AML-193 (cell line): ENCODE results near the gene EXOC6.
"Not testable (repeated sequence)": the region's sequence is repeated elsewhere in the genome, so short reads cannot be mapped to it uniquely, and the experiment has no call there.

Source experiments
- DNase-seq, 2 experiments: peaks; one replicate each; lab custom pipeline; 2025; lab: John Stamatoyannopoulos, UW

EXOC6 gene

DNA sequence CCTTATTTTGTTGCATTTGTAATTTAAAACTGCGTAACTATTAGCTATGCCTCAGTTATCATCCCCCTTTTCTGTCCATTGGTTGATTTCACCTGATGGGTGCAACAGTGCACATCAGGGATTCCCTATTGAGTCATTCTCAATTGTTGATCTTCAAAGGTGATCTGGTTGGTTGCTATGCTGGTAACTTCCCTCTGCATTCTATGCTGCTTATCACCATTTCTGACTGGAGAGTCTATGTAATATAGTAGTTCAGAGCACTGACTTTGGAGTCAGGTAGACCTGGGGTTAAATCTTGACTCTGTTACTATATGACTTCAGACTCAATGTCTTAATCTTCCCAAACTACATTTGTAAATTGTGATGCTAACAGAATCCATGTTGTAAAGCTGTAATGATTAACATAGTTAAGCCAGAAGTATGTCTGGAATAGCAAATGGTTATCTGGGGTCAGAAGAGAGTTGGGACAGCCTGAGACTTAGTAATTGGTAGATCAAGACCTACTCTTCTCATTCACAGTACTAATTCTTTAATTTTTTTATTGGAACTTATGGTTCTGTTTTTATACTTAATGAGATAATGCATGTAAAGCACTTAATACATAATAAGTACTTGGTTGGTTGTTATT, 38.1 kb downstream of the EXOC6 start:
- no peak for DNase-seq

DNA sequence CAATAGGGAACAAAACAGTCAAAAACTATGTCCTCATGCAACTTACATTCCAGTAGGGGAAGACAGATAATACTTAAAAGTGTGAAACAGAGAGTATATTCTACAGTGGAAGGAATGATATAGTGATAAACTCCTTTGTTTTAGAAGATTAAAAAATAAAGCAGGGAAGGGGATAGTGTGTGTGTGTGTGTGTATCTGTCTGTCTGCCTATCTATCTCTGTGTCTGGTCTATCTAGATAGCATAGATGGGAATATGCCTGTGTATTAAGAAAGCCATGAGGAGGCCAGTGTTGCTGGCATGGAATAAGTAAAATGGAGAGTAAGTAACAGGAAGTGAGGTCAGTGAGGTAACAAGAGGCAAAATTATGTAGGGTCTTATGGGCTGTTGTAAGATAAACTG, 42.2 kb downstream of the EXOC6 start:
- no peak for DNase-seq

DNA sequence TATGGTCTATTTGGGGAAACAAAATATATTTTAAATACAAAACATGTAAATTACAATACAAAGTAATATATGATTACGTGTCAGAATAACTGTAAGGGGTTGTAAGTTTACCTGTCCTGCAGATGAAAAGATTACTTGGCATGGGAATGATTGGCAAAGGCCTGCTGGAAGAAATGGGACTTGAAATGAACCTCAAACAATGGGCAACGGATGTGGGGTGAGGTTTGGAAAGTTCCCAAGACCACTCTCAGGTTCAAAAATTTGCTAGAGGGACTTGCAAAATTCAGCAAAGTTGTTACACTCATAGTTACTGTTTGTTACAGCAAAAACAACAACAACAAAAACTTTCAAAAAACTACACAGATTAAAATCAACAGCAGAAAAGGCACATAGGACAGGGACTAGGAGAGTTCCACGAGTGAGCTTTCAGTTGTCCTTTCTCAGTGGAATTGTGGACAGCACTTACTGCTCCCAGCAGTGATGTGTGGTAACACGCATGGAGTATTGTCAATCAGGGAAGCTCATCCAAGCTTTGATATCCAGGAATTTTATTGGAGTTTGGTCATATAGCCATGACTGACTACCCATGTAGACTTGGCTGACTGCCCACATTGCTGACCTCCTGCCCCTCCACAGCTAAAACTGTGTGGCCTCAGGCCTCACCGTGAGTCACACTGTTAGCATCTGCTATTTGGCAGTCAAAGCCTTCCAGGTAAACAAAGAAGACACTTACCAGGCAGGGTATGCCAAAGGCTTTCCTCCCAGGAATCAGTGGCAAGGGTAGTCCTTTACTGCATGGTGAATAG, 43.8 kb downstream of the EXOC6 start:
- no peak for DNase-seq

DNA sequence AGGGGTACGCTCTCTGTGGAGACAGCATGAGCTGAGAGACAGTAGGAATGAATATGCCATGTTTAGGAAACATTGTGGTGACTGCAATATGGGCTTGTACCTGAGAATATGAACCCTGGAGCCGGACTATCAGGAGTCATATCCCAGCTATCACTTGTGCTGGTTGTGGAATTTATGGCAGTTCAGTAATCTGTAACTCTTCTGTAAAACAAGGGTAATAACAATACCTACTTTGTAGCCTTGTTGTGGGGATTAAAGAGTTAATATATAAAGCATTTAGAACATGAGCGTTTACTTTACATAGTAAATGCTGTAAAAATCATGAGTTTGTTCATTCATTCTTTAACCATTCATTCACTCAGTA, 44.4 kb downstream of the EXOC6 start:
- no peak for DNase-seq

DNA sequence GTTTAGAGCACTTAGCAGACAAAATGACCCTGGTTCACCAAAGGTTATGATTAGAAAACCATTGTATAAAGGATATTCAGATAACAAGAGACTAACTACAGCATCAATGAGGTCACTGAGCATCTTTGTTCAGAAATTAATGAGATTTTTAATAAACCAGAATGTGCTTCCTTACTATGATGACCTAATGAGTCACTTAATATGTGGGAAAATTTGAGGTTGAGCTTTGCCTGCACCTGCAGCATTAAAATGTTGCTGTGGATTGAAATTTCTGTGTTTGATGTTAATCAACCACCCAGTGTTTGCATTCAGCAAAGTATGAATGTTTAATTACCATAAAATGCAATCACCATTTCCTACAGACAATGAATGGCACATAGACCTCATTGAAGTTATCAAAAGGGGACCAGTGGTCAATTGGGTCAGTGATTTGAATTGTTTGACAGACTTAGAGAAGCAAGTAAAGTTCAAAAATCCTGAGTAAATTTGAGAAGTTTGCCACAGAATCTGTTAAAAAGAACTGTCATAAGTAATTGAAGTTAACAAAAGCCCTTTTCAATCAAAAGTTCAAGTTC, 45.8 kb downstream of the EXOC6 start:
- DNase-seq: no peak

DNA sequence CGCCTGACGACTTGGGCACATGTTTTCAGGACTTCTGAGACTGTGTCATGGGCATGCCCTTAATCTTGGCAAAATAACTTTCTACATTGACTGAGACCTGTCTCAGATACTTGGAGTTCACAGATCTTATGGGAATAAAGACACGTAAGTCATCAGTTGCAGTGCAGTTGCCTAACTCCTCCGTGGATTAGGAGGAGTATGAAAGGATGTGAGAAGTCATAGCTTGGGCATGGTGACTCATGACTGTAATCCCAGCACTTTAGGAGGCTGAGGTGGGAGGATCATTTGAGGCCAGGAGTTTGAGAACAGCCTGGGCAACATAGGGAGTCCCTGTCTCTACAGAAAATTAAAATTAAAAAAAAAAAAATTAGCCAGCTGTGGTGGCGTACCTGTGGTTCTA, 49.6 kb downstream of the EXOC6 start:
- DNase-seq: no peak

DNA sequence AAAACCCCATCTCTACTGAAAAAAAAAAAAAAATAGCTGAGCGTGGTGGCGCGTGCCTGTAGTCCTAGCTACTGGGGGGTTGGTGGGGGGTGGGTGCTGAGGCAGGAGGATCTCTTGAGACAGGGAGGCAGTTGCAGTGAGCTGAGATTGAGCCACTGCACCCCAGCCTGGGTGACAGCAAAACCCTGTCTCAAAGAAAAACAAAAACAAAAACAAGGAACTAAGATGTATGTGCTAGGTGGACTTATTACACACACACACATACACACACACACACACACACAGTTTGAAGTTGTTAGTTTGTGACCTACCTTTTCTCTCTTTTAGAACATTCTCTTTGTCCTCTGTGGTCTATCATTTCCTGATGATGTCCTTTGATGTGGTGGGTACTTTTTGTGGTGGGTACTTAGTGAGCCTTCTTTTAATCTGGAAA, 53.5 kb downstream of the EXOC6 start:
- DNase-seq: no peak

DNA sequence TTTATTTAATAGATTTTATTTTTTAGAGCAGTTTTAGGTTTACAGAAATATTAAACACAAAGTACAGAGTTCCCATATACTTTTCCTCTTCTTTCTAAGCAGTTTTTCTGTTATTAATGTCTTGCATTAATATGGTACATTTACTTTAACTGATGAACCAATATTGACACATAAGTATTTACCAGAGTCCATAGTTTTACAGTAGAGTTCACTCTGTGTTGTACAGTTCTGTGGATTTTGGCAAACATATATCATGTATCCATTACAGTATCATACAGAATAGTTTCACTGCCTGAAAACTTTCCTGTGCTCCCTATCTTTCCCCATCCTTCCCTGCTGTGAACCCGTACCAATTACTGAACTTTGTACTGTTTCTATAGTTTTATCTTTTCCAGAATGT, 55.3 kb downstream of the EXOC6 start:
- no peak for DNase-seq

DNA sequence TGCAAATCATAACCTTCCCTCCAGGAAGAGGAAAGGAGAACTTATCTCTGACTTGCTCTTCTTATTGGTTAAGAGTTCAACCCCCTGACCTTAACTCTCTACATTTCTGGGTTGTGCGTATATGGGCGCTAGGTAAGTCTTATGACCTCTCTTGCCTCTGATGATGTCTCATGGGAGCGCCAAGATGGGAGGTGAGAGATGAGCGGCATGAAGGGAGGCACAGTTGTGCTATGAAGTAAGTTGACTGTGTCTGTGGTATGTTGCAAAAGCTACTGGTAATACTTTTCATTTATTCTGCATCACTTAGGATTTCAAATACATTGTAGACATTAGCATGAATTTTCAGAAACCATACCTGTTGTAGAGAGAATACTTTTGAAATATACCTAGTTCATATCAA, 59.0 kb downstream of the EXOC6 start:
- no peak for DNase-seq

DNA sequence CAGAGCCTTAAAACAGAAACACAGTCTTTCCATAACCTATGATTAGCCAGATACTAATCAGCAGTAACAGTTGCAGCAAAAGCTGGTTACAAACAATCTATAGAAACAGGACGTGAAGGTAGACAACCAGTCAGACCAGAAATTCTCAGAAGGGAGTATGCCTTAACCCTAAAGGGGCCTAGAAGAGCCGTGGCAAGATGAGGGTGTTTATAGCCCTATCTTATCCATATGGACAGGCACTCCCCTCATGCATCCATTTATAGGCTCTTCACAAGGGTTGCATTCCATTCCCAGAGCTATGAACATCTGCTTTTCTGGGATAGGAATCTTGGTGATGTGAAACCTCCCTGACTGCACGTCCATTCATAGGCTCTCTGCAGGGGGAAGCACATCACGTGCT, 64.3 kb downstream of the EXOC6 start:
- not testable (repeated sequence) for DNase-seq

DNA sequence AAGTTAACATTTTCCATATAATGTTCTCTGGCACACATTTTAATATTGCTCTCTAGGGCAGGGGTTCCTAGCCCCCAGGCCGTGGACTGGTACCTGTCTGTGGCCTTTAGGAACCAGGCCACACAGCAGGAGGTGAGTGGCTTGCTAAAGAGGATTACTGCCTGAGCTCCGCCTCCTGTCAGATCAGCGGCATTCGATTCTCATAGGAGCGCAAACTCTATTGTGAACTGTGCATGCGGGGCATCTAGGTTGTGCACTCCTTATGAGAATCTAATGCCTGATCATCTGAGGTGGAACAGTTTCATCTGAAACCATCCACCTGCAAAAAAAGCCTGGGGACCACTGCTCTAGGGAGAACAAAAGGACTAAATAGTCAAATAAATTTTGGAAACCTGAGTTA, 65.7 kb downstream of the EXOC6 start:
- DNase-seq: no peak

DNA sequence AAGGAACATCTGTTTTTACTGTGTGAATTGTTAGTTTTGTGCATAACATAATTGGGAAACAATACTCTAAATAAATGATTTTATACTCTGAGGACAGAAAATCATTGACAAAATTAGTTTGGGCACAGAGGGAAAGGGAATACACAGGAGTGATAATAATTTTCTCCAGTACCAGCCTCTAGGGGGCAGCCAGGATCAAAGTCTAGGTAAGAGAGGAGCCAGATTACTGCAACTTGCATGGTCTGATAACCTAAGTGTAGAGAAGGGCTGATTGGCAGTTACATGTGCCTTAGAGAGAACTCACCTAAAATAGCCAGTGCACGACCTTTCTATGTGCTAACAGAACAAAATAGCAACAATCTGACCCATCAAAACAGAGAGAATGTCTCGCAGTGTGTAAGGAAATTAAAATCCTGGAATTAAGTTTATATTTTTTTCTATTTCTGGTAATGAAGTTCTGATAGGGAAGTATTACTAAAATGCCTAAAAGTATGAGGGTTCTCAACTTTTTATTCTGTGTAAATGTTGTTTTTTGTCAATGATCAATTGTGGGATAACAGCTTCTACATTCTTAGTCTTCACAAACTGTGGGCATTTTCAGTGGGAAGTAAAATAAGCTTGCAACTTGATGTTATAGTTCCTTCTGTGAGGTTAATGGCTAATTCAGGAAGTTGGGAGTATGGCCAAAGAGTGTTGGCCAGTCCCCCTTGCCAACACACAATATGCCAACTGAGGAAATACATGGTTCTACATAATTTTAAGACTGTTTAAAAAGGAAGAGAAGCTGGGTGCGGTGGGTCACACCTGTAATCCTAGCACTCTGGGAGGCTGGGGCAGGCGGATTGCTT, 66.4 kb downstream of the EXOC6 start:
- peak; percentile 48 to 58 for DNase-seq

DNA sequence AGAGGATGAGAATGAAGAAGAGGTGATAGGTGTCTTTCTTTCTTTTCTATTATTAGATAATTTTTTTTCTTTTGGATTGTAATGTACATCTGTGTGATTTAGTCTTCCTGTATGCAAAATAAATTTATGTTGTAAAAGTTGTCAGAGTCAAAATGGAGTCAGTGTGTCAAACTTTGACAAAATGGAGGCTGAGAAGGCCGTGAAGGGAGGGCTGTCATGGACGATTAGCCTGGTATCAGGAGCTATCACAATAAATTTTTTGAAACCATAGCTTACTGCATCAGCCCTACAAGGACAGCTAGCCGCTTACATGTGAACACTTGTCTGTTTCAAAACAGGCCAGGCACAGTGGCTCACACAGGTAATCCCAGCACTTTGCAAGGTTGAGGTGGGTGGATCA, 67.6 kb downstream of the EXOC6 start:
- DNase-seq: no peak

DNA sequence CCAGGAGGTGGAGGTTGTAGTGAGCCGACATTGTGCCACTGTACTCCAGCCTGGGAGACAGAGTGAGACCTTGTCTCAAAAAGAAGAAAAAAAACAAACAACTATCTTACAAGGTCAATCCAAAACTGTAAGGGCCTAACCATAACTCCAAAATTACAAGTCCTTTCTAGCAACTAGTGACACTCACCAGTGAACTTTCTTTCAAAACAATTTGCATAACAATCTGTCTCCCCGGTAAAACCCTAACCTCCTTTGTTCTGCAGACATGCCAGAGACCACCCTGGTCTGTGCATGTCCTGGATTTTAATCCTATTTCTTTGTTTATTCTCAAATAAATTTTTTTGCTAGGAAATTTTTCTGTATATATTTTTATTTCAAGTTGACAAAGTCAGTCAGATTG, 68.1 kb downstream of the EXOC6 start:
- DNase-seq: no peak

DNA sequence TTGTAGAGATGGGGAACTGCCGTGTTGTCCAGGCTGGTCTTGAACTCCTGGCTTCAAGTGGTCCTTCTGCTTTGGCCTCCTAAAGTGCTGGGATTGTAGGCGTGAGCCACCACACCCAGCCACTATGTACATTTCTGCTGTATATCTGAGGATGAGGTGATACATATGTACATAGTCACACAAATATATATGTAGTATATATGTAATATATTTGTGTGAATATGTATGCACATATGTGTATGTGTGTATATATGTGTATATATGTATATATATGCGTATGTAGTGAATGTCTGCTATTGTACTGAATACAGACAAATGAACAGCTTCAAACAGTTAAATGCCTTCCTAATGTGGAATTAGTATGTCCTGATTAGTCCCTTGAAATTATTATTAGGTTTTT, 70.3 kb downstream of the EXOC6 start:
- no peak for DNase-seq

DNA sequence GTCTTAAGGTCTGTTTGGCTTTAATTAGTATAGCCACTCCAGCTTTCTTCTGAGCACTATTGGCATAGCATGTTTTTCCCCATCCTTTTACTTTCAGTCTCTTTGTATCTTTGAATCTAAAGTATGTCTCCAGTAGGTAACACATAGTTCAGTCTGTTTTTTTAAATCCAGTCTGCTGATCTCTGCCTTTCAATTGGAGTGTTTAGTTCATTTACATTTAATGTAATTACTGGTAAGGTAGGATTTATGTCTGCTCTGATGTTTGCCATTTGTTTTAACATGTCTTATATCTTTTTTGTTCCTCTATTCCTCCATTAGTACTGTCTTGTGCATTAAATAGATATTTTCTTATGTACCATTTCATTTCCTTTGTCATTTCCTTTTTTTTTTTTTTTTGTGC, 72.5 kb downstream of the EXOC6 start:
- no peak for DNase-seq

DNA sequence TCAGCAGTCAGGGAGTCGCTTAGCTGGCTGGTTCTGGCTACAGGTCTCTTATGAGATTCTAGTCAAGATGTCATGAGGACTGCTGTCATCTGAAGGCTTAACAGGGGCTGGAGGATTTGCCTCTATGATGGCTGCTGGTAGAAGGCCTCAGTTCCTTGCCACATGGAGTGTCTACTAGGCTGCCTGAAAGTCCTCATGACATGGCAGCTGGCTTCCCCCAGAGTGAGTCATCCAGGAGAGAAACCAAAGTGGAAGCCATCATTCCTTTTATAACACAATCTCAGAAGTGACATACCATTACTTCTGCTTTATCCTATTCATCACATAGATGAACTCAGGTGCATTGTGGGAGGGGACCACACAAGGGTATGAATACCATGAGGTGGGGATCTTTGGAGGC, 75.1 kb downstream of the EXOC6 start:
- no peak for DNase-seq

DNA sequence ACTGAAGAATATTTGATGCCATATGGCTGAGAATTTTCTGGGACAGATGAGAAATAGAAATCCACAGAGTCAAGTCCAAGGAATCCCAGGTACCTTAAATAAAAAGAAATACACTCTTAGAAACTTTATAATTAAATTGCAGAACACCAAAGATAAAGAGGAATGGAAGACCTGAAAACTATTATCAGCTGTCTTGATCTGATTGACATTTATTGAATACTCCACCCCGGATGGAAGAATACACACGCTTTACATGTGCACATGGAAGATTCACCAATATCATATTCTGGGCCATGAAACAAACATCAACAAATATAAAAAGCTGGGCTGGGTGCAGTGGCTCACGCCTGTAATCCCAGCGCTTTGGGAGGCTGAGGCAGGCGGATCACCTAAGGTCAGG, 81.6 kb downstream of the EXOC6 start:
- no peak for DNase-seq

DNA sequence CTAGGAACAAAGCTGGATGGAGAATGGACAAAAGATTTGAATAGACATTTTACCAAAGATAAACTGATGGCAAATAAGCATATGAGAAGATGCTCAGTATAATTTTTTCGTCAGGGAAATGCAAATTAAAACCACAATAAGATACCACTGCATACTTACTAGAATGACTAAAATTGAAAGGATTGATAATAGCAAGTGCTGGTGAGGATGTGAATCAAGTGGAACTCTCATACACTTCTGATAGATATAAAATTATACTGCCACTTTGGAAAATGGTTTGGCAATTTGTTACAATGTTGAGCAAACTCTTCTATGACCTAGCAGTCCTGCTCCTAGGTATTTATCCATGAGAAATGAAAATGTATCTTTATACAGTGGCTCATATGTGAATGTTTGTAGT, 83.3 kb downstream of the EXOC6 start:
- DNase-seq: no peak

DNA sequence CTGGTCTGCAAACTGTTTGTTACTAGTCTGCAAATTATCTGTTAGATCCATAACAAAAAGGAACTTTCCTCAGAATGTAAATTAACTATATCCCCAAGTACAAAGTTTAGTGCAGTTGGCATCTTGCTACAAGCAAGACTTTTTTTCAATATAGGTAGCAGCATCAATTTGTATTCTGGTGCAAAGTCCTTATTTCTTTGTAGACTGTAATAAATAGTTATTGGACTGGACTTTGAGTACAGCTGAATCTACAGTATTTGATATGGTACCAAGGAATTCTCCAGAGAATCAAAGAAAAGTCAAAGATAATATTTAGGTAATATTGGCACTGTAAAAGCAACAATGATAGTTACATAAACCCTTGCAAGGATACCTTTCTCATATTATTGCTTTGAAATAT, 89.6 kb downstream of the EXOC6 start:
- DNase-seq: no peak

DNA sequence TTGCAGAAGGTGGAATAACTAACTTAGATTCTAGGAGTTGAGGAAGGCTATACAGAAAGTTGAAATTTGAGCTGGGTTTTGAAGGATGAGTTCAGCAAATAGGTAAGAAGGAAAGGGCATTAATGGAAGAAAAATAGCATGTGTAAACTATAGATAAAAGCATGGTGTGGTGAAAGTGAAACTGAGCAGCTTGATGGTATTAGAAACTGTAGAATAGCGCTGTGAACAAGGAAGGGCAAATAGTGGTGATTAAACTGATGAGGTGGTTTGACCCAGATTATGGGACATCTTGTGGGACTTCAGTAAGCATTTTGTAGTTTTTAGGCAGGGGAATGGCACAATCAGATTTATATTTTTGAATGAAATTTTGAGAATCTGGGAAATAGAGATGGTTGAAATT, 90.5 kb downstream of the EXOC6 start:
- no peak for DNase-seq

DNA sequence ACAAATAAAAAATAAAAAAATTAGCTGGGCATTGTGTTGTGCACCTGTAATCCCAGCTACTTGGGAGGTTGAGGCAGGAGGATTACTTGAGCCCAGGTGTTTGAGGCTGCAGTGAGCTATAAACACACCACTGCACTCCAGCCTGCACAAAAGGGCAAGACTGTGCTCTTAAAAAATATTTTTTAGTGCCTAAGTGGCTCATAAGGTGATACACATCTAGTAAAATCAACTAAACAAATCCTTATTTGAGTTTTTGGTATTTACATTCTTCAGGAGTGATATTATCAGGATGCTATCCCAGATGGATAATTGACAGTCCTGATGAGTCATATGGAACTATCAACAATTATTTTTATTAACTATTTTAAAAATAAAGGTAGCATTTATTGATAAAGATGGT, 93.9 kb downstream of the EXOC6 start:
- no peak for DNase-seq

DNA sequence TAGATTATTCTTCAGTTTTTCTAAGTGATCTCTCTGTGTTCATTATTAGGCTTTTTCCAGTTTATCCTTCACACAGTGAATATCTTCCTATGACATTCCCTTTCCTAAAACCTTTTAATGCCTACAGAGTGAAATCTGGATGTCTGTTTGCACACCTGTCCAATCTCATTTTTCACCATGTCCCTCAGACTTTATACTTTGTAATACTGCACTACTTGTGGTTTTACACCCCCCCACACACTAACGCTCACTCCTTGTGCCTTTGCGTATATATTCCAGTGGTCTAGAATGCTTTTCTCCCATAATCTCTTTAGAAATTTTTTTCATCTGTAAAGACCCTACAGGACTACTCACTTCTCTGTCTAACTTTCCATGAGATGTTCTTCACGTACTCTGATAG, 98.2 kb downstream of the EXOC6 start:
- no peak for DNase-seq
